Coronary artery (tissue), 2 donors: Measurements from ENCODE around the gene TNFAIP1.
"Not testable (repeated sequence)": the region's sequence is repeated elsewhere in the genome, so short reads cannot be mapped to it uniquely, and the experiment has no call there.

Experiments
- DNase-seq: peaks from one replicate; pipeline ENCODE4 v3.0.0-alpha.2; 2017; ENCODE audit warnings: low spot score
- H3K27ac ChIP-seq, 2 donors: fragments of 200-600 bp; sonication (generic); one replicate each; pipeline ENCODE4 v1.5.1; 2016 to 2019
- H3K4me3 ChIP-seq: fragments of 200-600 bp; sonication (generic); 2 replicates; pipeline ENCODE4 v1.5.1; 2016; ENCODE audit warnings: mild to moderate bottlenecking, moderate library complexity
- CTCF ChIP-seq: fragments of 200-600 bp; sonication (generic); IDR thresholded peaks from one replicate; pipeline ENCODE4 v1.5.1; 2019; ENCODE audit warnings: antibody characterized with exemption

Gene TNFAIP1

GRCh38 chr17:28334171-28334570 lies 1.4 kb upstream of the TNFAIP1 start:
- no peak for DNase-seq
- H3K27ac ChIP-seq: no peak overlapping the region
- H3K4me3 ChIP-seq: peak overlapping the region; percentile 96
- no peak for TF ChIP-seq CTCF

GRCh38 chr17:28334666-28335200 lies 828 bp upstream of the TNFAIP1 start:
- Histone ChIP-seq H3K4me3 (peak overlapping the region; percentile 96), H3K27ac (peak overlapping the region; percentile 96 to 97)
- TF ChIP-seq CTCF: no peak
- DNase-seq: no peak

- no peak for TF ChIP-seq CTCF
- H3K4me3 ChIP-seq: peak overlapping the region; percentile 96
- peak overlapping the region; percentile 96 to 97 for H3K27ac ChIP-seq
- DNase-seq: no peak
Observed at GRCh38 chr17:28335959-28336871, 654 bp downstream of the TNFAIP1 start.

GRCh38 chr17:28338056-28338768 lies 2.7 kb downstream of the TNFAIP1 start:
- no peak for TF ChIP-seq CTCF
- Histone ChIP-seq H3K4me3 (no peak overlapping the region), H3K27ac (peak overlapping the region; percentile 41 to 59)
- no peak for DNase-seq

- peak overlapping the region; percentile 41 to 59 for H3K27ac ChIP-seq
- DNase-seq: not testable (repeated sequence)
Observed at GRCh38 chr17:28338769-28339212, 3.2 kb downstream of the TNFAIP1 start.

GRCh38 chr17:28339431-28339830 lies 3.9 kb downstream of the TNFAIP1 start:
- H3K4me3 ChIP-seq: no peak overlapping the region
- H3K27ac ChIP-seq: no peak overlapping the region
- no peak for TF ChIP-seq CTCF
- DNase-seq: no peak

More at GRCh38 chr17:28338769-28339212, 3.2 kb downstream of the TNFAIP1 start:
- not testable (repeated sequence) for H3K4me3 ChIP-seq

GRCh38 chr17:28340374-28340773 lies 4.8 kb downstream of the TNFAIP1 start:
- no peak for TF ChIP-seq CTCF
- Histone ChIP-seq H3K4me3 (no peak overlapping the region), H3K27ac (no peak overlapping the region)
- DNase-seq: no peak
